HUDEP-2 (cell line): ENCODE data around the gene E2F2.
"Not testable (repeated sequence)": the region's sequence is repeated elsewhere in the genome, so short reads cannot be mapped to it uniquely, and the experiment has no call there.

Source experiments
- DNase-seq, 76 experiments: peaks; one replicate each; lab custom pipeline; 2025; ENCODE audit not compliant: unreplicated experiment in 76 of 76; lab: John Stamatoyannopoulos, UW

E2F2 gene

GRCh38 chr1:23551849-23552248 lies 20.8 kb upstream of the E2F2 start:
- DNase-seq, result no peak

GRCh38 chr1:23548704-23549143 lies 17.7 kb upstream of the E2F2 start:
- DNase-seq, result no peak

GRCh38 chr1:23546897-23547584 lies 16.0 kb upstream of the E2F2 start:
- no peak for DNase-seq

GRCh38 chr1:23545851-23546250 lies 14.8 kb upstream of the E2F2 start:
- no peak for DNase-seq

- peak in 59 of 76 experiments; percentile 5 to 73 (median 39) for DNase-seq
Measured at GRCh38 chr1:23544444-23545389, 13.7 kb upstream of the E2F2 start.

- no peak for DNase-seq
Measured at GRCh38 chr1:23543707-23544443, 12.8 kb upstream of the E2F2 start.

GRCh38 chr1:23542940-23543339 lies 11.9 kb upstream of the E2F2 start:
- DNase-seq, result not testable (repeated sequence)

GRCh38 chr1:23539698-23540266 lies 8.7 kb upstream of the E2F2 start:
- DNase-seq, result peak in 74 of 76 experiments; percentile 26 to 93 (median 80)

GRCh38 chr1:23537296-23537973 lies 6.4 kb upstream of the E2F2 start:
- no peak for DNase-seq

- no peak for DNase-seq
Measured at GRCh38 chr1:23533246-23534023, 2.4 kb upstream of the E2F2 start.

- no peak for DNase-seq
Measured at GRCh38 chr1:23531562-23532094, 595 bp upstream of the E2F2 start.

- DNase-seq, result peak in 15 of 76 experiments; percentile 9 to 53 (median 35)
Measured at GRCh38 chr1:23530087-23530746, 816 bp downstream of the E2F2 start.

- DNase-seq, result peak in 61 of 76 experiments; percentile 5 to 68 (median 43)
Measured at GRCh38 chr1:23529146-23530086, 1.6 kb downstream of the E2F2 start.

- DNase-seq, result peak; percentile 16 to 97 (median 91)
Measured at GRCh38 chr1:23528250-23528978, 2.6 kb downstream of the E2F2 start.

GRCh38 chr1:23527900-23528249 lies 3.2 kb downstream of the E2F2 start:
- DNase-seq, result peak in 3 of 76 experiments; percentile 37 to 58 (median 46)

- no peak for DNase-seq
Measured at GRCh38 chr1:23527366-23527765, 3.7 kb downstream of the E2F2 start.
